Activated gamma-delta T cell treated with Interleukin-2 at 50 U/mL for 16 hours (primary cell): Measurements from ENCODE around the gene SIGLEC5.
A peak's percentile ranks its signal among the peaks of the same experiment; 100 is the strongest.
"Not testable (repeated sequence)": the region's sequence is repeated elsewhere in the genome, so short reads cannot be mapped to it uniquely, and the experiment has no call there.

Experiments used
- DNase-seq: peaks from one replicate; pipeline ENCODE4 v3.0.0-alpha.2; 2020

Gene SIGLEC5, protein sequence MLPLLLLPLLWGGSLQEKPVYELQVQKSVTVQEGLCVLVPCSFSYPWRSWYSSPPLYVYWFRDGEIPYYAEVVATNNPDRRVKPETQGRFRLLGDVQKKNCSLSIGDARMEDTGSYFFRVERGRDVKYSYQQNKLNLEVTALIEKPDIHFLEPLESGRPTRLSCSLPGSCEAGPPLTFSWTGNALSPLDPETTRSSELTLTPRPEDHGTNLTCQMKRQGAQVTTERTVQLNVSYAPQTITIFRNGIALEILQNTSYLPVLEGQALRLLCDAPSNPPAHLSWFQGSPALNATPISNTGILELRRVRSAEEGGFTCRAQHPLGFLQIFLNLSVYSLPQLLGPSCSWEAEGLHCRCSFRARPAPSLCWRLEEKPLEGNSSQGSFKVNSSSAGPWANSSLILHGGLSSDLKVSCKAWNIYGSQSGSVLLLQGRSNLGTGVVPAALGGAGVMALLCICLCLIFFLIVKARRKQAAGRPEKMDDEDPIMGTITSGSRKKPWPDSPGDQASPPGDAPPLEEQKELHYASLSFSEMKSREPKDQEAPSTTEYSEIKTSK

DNA sequence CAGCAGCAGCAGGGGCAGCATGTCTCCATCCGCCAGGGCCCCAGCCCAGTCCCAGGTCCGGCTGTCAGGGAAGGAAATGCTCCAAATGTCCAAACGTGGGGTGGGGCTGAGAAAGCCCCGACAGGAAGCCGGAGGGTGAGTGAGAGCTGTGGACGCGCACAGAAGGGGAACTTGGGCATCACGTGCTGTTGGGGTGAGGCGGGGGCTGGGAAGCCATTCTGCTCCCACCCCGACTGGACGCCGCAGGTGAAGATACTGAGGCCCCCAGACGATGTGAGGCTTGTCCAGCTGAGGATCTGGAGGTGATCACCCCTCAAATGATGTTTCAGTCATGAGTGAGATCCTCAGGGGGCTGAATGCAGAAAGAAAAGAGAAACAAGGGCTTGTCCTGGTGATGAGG is at the start of gene SIGLEC5:
SIGLEC5 (minus strand) TSS at position 87 of the 400 bp plus-strand sequence; CDS start at position 21, 66 bp downstream.
- DNase-seq = not testable (repeated sequence)

DNA sequence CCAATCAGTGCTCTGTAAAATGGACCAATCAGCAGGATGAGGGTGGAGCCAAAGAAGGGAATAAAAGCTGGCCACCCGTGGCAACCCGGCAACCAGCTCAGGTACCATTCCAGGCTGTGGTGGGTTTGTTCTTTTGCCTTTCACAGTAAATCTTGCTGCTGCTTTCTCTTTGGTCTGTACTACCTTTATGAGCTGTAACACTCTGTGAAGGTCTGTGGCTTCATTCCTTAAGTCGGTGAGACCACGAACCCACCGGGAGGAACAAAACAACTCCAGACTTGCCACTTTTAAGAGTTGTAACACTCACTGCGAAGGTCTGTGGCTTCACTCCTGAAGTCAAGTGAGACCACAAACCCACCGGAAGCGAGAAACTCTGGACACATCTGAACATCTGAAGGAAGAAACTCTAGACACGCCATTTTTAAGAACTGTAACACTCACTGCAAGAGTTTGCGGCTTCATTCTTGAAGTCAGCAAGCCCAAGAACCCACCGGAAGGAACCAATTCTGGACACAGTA is 46.4 kb upstream of the SIGLEC5 start:
- no peak for DNase-seq

DNA sequence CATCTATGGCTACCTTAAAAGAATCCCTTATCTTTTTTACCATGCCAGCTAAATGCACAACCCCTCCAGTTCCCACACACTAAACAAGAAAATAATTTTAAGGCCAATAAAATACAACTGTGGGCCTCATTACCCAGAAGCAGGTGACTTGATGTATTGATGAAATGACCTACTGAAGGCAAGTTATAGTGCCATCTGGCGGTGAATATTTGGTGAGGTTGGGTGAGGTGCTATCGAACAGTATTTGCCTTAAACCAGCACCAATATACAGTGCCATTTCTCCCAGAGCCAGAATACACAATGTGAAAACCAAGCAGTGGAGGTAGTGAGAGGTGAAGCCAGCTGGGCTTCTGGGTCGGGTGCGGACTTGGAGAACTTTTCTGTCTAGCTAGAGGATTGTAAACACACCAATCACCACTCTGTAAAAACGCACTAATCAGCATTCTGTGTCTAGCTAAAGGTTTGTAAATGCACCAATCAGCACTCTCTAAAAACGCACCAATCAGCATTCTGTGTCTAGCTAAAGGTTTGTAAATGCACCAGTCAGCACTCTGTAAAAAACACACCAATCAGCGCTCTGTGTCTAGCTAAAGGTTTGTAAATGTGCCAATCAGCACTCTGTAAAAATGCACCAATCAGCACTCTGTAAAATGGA is 45.8 kb upstream of the SIGLEC5 start:
- DNase-seq = not testable (repeated sequence)

DNA sequence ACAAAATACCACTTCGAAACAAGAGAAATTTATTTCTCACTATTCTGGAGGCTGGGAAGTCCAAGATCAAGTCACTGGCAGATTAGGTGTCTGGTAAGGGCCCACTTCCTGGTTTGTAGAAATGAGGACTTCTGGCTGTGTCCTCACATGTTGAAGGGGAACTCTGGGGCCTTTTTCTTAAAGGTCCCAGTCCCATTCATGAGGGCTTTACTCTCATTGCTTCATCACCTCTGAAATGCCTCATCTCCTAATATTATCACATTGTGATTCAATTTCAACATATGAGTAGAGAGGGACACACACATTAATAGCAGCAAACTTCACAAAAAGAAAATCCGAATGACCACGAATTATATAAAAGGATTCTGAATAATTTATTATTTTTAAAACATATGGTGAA is 38.0 kb upstream of the SIGLEC5 start:
- DNase-seq = no peak

DNA sequence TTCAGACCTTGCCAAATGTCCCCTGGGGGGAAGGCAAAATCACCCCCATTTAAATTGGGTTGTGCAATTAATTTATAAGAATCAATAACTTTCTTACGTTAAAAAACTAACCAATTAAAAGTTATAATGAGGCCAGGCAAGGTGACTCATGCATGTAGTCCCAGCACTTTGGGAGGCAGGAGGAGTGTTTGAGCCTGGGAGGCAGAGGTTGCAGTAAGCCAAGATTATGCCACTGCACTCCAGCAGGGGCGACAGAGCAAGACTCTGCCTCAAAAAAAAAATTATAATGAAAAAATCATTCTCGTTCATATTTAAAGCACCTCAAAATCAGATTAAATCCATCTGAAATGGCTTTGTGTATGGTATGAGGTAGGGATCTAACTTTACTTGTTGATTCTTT is 34.8 kb upstream of the SIGLEC5 start:
- DNase-seq = no peak

DNA sequence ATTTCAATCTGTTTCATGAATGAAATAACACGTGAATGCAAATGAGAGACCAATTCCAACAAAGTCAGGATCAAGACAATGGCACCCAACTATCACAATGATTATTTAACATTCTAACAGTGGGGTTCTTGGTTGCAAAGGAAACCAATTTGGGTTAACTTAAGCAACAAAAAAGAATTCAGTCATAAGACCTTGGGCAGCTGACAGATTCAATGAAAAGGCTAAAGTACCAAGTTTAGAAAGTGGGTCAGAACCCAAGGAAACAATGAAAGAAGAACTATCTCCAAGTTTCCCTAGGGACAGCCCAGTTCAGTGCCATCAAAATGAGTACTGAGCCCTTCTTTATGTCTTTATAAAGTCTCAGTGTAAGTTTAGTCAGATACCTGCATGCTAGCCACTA is 33.9 kb upstream of the SIGLEC5 start:
- DNase-seq = no peak

DNA sequence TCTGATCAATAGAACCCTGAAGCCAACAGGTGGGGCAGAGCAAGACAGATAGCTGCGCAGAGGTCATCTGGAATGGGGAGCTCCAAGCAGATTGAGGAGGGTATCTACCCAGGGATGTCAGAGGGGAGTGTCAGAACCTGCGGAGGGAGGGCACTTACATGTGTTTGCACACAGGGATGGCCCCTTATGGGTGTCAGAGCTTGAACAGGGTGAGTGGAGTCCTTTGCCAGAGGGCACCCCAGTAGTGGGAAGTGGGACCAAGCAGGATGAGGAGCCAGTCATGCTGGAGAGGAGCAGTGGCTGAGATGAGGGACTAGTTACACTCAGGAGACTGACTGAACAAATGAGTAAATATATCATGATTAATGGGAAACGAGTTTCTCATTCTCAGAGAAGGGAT is 33.4 kb upstream of the SIGLEC5 start:
- DNase-seq = no peak

DNA sequence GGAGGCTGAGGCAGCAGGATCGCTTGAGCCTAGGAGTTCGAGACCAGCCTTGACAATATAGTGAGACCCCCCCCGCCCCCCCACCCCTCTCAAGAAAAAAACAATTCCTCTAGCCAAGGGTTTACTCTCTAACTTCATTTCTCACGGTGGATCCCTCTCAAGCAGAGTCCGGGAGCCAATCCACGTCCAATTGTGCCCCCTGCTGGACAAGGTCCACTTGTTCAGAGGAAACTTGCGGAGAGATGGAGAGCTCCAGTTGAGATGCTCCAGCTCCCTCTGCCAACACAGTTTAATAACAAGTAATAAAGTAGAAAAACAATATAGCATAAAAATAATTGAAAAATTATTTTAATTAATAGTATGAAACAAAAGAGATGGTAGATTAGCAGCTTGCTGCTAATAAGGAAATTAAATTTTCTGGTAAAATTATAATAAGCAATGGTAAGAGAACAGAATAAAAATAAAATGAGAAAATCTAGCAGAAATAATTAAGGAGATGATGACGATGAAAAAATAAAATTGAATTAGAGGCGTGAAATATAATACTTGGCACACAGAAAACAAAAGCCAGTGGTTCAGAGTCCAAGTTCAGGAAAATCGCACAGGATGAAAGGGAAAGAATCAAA is 30.9 kb upstream of the SIGLEC5 start:
- peak; percentile 28 for DNase-seq

DNA sequence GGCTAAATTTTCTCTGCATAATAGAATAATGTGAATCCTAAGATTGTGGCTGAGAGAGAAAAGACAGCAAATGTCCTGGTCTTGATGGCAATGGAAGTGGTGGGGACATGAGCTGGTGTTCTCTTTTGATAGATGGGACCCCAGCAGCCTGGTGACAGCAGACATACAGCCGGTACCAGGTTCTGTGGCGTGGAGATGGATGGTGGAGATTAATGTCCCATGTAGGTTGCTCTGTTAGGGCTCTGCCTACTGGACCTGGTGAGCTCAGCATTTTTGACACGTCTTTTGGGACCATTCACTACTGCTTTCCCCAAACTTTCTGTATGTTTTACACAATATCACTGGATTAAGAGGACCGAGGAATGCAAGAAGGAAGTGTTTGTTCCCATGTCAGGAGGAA is 24.6 kb upstream of the SIGLEC5 start:
- DNase-seq = no peak

DNA sequence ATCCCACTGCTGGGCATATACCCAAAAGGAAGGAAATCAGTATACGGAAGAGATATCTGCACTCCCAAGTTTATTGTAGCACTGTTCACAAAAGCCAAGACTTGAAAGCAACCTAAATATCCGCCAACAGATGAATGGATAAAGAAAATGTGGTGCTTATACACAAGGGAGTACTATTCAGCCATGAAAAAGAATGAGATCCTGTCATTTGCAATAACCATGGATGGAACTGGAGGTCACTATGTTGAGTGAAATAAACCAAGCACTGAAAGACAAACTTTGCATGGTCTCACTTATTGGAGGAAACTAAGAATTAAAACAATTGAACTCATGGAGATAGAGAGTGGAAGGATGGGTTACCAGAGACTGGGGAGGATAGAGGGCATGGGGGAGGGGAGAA is 23.0 kb upstream of the SIGLEC5 start:
- DNase-seq = no peak

DNA sequence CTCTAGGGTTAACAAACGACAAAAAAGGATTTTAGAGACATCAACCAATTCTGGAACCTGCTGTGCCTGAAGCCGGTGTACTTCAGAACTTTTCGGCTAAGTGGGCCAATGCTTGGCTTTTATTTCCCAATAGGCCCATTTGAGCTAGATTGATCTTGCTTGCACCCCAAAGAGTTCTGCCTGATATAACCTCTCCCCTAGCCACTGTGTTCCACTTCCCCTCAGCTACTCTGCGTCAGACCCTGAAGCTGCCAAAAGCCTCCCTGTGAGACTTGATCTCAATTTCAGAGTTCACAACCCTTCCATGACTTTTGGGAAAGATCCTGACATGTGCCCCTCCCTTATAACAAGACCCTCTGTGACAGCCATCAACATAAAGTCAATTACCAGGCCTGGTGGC is 22.1 kb upstream of the SIGLEC5 start:
- no peak for DNase-seq

DNA sequence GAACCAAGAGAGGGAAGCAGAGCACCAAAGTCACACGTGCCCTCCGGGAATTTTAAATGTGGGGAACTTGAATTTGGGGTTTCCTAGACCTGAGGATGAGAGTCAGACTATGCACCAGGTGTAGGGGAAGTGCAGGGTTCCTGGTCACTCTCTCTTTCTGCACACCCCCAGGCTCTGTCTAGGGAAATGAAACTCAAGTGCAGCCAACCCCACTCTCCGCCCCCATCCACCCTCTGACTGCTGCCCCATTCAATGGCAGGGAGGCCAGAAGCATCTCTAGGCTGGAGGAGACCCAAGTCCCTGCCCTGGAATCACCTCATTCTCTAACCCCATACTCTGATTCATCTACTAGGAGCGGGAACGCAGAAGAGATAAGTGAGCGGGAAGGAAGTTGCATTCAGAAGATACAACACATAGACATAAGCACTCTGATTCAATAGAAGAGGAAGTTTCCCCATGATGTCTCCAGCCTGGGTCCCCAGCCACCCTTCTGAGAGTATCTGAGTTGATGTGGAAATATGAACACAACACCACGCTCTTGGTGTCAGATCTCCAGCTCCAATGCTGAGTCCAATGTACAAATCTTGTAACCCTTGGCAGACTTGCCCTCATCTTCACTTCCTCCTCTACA is 21.1 kb upstream of the SIGLEC5 start:
- no peak for DNase-seq

DNA sequence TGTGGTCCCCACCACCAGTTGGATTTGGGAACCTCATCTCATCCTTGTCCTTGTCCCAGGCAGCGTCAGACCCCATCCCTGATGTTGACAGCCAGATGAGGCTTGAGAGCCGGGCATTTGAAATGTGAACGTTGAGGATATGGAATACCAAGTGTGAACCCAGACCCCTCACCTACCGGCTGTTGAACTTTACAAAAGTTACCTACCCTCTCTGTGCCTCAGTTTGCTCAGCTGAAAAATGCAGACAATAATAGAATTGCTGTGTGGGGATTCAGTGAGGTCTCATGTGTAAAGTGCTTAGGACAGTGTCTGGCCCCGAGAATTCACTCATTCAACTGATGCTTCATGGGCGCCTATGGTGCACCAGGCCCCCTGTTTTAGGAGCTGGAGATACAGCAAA is 17.1 kb upstream of the SIGLEC5 start:
- no peak for DNase-seq

DNA sequence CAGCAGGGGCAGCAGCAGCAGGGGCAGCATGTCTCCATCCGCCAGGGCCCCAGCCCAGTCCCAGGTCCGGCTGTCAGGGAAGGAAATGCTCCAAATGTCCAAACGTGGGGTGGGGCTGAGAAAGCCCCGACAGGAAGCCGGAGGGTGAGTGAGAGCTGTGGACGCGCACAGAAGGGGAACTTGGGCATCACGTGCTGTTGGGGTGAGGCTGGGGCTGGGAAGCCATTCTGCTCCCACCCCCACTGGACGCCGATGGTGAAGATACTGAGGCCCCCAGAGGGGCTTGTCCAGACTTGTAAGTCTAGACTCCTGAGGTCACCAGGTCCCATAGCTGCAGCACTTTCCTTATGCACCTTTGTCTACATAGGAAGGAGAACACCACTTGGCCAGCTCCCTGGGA is 16.5 kb upstream of the SIGLEC5 start, which contains the start of gene SIGLEC14:
SIGLEC14 (minus strand) TSS at position 96 of the 400 bp plus-strand sequence; CDS start at position 30, 66 bp downstream.
- DNase-seq = not testable (repeated sequence)

DNA sequence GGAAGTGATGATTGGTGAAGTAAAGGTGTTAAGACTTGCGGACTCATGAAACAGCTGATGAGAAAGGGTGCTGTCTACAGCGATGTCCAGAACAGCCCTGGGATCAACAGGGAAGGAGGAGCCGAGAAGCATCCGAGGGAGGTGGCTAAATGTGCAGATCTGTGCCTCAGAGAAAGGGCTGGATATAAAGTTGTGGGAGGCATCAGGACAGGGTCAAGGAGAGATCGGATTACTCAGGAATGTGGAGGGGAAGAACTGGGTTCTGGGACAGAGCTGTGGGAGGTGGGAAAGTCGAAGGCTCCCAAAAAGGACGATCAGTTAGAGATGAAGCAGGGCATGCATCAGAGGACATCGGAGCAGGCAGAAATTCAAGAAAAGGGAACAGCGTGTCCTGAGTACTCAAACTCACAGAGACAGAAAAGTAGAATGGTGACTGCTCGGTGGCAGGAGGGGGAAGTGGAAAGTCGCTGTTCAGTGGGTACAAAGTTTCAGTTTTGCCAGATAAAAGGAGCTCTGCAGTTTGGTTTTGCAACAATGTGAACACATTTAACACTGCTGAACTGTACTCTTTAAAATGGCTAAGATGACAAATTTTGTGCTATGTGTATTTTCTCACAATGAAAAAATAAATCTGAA is 14.6 kb upstream of the SIGLEC5 start:
- no peak for DNase-seq

DNA sequence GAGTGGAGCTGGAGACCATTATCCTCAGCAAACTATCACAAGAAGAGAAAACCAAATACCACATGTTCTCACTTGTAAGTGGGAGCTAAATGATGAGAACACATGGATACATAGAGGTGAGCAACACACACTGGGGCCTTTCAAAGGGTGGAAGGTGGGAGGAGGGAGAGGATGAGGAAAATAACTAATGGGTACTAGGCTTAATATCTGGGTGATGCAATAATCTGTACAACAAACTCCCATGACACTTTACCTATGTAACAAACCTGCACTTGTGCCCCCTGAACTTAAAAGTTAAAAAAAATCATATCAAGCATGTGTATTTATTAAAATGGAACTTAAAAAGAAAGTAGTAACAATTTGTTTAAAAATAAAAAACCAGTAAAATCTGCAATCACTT is 11.4 kb upstream of the SIGLEC5 start:
- no peak for DNase-seq

DNA sequence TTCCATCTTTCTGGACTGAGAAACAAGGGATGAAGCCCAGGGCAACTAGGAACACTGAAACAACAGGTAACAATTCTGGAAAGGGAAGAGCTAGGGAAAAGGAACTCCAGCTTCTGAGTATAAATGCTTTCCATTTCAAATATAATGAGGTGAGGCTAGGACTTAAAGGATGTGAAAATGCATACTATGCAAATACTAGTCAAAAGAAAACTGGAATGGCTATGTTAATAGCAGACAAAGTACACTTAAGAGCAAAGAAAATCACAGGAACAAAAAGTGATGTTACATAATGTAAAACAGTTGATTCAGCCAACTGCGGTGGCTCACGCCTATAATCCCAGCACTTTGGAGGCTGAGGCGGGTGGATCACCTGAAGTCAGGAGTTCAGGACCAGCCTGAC is 10.2 kb upstream of the SIGLEC5 start:
- no peak for DNase-seq

DNA sequence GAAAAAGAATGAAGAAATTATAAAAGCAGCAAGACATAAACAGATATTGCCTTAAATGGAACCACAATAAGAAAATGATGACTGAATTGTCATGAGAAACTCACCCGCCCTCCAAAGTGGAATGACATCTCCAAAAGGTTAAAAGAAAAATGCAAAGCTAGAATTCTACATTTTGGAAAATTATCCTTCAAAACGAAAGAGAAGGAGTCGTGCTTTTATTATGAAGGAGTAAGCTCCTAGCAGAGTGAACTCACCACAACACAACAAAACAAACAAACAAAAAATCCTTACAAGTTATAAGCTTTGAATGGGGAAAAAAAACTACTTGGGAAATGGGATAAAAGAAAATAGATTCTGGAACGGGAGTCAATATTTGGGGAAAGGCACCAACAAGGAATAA is 9.7 kb upstream of the SIGLEC5 start:
- DNase-seq = no peak

DNA sequence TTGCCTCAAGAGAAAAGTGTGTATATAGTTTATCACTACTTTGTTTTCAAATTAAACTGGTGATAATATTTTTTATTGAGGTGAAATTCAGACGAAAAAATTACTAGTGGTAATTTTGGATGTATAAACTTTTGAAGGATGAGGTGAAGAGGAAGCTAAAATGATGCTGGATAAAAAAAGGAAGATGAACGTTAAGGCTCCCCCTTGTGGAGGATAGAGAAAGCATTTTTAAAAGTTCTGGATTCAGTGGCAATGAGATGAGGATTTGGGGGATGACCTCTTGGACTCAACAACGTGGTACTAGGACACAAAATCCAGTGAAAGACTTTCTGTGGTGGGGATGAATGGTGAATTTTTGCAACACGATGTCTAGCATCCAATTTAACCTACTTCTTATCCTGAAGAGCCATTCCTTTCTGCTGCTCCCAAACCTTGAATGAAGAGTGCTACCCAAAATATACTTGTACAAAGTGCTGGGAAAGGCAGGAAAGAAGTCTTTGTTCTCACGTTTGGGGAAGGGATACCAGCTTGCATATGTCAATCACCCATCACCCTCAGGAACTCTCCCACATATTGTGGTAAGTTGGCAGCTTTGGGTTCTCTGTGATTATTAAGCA is 7.3 kb upstream of the SIGLEC5 start:
- DNase-seq = no peak

DNA sequence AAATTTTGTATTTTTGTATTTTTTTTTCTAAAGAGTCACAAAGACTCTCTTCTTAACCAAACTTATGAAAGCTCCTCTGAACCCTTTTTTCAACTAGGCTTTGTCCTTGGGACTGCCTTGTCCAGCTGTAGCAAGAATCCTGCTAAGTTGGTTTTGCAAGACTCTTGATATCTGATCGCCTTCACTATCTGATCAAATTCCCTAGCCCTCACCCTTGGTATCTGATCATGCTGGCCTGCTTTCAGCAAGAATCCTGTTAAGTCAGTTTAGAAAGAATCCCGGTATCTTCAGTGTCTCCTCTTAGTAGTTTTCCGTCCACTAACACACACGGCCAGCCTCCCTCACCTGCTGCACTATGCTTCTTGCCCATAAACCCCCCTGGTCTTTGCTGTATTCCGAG is 1.9 kb upstream of the SIGLEC5 start:
- no peak for DNase-seq

DNA sequence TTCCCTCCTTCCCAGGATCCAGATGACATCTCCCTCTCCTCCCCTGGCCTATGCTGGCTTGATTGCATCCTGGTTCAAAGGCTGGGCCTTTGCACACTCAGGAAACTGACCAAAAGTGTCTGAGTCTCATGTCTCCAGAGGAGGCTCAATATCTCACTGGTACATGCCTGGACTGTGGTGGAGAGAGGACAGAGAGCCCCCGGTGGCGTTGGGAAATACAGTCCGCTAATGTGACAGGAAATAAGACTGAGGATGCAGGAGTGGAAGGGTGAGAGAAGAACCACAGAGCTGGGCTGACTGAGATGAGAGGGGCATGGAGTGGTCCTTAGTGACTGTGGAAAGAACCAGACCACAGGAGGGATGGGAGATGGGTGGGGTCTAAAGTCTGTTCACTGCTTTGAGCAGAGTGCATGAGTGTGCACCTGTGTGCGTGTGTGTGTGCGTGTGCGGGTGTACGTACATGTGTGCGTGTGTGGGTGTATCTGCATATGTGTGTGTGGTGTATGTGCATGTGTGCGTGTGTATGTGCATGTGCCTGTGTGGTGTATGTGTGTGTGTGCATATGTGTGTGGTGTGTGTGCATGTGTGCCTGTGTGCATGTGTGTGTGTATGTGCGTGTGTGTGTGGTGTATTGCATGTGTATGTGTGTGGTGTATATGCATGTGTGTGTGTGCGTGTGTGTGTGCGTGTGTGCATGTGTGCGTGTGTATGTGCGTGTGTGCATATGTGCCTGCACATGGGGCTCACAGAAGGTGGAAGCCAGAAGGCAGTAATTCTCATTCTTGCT is 1.9 kb downstream of the SIGLEC5 start:
- no peak for DNase-seq
